ENCODE measurements around the gene NUDC. TPM values are rescaled to one million over a fixed set of nuclear protein-coding genes. Genes with fewer than 3 reads are reported as not detected.
A peak's percentile ranks its signal among the peaks of the same experiment; 100 is the strongest.

The NUDC gene
- total RNA-seq, 4 donors from 2014 or later, result 44.1 to 80.2 (median 55.9) TPM

DNA sequence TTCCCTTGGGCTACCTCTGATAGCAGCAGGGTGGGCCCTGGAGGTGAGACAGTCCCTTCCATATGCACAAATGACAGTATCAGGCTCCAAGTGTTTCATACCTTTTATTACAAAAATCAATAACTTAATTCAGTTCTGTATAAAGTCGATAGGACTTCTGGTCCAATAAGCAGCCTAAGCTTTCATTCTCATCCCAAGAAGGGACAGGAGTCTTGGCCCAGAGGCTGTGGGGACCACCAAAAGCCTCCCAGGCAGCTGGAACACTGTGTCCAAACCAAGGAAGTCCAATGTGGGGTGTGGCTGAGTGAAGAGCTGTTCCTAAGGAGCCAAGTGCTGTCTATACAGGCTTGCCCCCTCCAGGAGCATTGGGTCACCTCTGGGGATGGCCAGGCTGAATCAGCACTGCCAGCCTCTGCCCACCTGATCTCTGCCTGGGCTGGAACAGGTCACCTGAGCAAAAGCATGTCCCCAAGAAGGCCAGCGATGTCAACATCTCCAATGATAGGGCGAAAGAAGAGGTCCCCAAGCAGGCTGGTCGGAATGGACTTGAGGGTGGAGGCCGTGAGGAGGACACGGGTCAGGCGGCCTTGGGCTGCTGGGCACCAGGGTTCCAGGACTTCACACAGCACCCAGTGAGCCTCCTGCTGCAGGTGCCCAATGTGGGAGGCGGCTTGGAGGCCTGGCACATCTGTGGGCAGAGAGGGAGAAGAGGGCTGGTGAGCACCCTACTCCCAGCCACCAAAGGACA lies 10.0 kb upstream of the NUDC start:
- Histone ChIP-seq H3K4me3 (replicated peaks in 1 of 3) (no peak overlapping the region), H3K27ac (no peak overlapping the region), H3K9me3 (no peaks in the 10 kb centered on the region), H3K27me3 (no peaks in the 10 kb centered on the region), H3K36me3 (no peaks in the 10 kb centered on the region), H3K4me1 (peaks cover 7 to 11% of the 10 kb centered on the region in 2 donors)
- DNase-seq, result no peak
- TF ChIP-seq, protein P1, sequence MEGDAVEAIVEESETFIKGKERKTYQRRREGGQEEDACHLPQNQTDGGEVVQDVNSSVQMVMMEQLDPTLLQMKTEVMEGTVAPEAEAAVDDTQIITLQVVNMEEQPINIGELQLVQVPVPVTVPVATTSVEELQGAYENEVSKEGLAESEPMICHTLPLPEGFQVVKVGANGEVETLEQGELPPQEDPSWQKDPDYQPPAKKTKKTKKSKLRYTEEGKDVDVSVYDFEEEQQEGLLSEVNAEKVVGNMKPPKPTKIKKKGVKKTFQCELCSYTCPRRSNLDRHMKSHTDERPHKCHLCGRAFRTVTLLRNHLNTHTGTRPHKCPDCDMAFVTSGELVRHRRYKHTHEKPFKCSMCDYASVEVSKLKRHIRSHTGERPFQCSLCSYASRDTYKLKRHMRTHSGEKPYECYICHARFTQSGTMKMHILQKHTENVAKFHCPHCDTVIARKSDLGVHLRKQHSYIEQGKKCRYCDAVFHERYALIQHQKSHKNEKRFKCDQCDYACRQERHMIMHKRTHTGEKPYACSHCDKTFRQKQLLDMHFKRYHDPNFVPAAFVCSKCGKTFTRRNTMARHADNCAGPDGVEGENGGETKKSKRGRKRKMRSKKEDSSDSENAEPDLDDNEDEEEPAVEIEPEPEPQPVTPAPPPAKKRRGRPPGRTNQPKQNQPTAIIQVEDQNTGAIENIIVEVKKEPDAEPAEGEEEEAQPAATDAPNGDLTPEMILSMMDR (IDR thresholded peaks at IDR 0.05), result no peak
- no peak for TF ChIP-seq POLR2A (IDR thresholded peaks at IDR 0.05)
- WGBS, 2 donors, result 91% methylated on average over 8 of the region's 8 CpGs
- intact Hi-C loops (cut with DNase I), result no loop called here

DNA sequence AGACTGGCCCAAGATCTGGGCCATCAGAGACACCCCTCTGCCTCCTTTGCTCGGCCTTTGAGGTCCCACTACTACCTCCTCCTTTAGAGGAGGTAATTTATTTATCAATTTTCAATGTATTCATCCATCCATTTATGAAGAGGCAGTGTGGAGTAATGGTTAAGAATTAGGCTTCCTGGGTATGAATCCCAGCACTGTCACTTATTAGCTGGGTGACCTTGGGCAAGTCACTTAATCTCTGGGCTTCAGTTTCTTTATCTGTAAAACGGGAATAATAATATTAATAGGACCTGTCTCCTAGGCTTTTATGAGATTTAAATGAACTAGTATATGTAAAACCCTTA lies 9.4 kb upstream of the NUDC start:
- 54 to 62% methylated on average over 2 of the region's 2 CpGs for WGBS, 2 donors
- Histone ChIP-seq H3K4me3 (replicated peaks in 1 of 3) (no peak overlapping the region), H3K27ac (no peak overlapping the region), H3K4me1 (peaks cover 7 to 11% of the 10 kb centered on the region in 2 donors), H3K27me3 (no peaks in the 10 kb centered on the region), H3K9me3 (no peaks in the 10 kb centered on the region), H3K36me3 (no peaks in the 10 kb centered on the region)
- TF ChIP-seq, protein P1 (IDR thresholded peaks at IDR 0.05), result no peak
- no peak for TF ChIP-seq POLR2A (IDR thresholded peaks at IDR 0.05)
- intact Hi-C loops (cut with DNase I), result no loop called here
- no peak for DNase-seq

DNA sequence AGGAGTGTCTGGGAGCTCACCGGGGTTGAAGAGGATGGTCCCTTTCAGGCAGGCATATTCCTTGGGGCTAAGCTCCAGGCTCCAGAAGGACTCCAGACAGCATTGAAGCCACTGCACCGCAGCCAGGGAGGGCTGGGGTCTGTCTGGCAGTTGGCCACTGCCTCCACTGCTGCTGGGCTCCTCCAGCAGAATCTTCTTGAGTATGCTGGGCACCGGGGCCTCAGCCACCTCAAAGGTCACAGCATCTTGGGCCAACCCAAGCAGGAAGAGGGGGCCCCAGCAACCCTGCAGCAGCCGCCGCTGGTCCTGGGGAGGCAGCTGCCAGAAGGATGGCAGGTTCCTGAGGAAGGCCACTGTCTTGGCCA lies 8.2 kb upstream of the NUDC start:
- intact Hi-C loops (cut with DNase I), result no loop called here
- H3K4me3 ChIP-seq (replicated peaks in 1 of 3), result no peak overlapping the region
- TF ChIP-seq POLR2A (IDR thresholded peaks at IDR 0.05), result no peak
- TF ChIP-seq, protein P1 (IDR thresholded peaks at IDR 0.05), result no peak

DNA sequence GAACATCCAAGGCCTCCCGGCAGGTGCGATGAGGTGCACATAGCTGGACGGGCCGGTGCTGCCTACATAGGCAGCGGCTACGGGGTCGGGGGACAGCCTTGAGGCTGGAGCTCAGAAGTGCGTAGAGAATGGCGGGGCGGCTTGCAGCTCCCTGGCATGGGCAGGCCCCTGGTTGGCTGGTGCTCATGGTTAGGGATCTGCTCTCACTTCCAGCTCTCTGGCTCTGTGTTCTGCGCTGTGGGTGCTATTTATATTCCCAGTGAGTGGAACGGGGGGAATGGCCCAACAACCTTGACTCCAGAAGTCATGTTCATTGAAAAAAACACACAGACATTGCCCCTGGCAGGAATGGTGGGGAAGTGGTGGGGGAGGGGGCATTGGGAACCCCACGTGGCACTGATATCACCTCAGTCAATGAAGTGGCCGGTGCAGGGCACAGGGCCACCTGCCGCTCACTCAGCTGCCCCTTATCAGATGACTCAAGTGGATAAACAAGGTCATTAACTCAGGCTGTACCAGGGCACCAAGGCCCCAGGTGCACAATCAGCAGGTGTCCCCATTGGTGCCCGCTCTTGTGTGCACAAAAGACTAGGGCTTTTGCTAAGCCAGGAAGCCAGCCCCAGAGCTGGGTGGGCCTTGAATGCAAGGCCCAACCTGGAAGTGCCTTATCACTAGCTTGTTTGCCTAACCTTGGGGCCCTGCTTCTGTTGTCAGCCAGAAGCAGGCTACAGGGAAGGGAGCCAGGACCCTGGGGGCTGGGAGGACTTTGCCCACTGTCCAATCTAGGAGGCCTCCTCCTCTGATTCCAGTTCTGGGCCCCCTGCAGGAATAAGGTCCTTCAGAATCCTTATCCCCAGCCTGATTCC lies 7.6 kb upstream of the NUDC start, which contains the start of gene NR0B2:
NR0B2 (minus strand) TSS at position 222 of the 866 bp plus-strand sequence; CDS start at position 187, 35 bp downstream.
- intact Hi-C loops (cut with DNase I), result no loop called here
- Histone ChIP-seq H3K27me3 (no peaks in the 10 kb centered on the region), H3K9me3 (no peaks in the 10 kb centered on the region), H3K36me3 (no peaks in the 10 kb centered on the region), H3K4me1 (peaks cover 7 to 11% of the 10 kb centered on the region in 2 donors), H3K27ac (peak within 1 kb of the TSS; percentile 64 to 80 (median 74)), H3K4me3 (replicated peaks in 1 of 3) (no peak within 1 kb of the TSS)
- no peak for TF ChIP-seq POLR2A (IDR thresholded peaks at IDR 0.05)
- TF ChIP-seq, protein P1 (IDR thresholded peaks at IDR 0.05), result no peak
- peak; percentile 80 to 83 for DNase-seq
- 43 to 74% methylated on average over 7 to 16 of the region's 16 CpGs for WGBS, 2 donors

More for the DNA sequence above, 8.2 kb upstream of the NUDC start:
- no peaks in the 10 kb centered on the region for H3K27me3 ChIP-seq
- H3K9me3 ChIP-seq, result no peaks in the 10 kb centered on the region
- peaks cover 7 to 11% of the 10 kb centered on the region in 2 donors for H3K4me1 ChIP-seq
- peak overlapping the region; percentile 62 to 74 (median 64) for H3K27ac ChIP-seq
- H3K36me3 ChIP-seq, result no peaks in the 10 kb centered on the region
- 80% methylated on average over 1 to 3 of the region's 5 CpGs for WGBS, 2 donors
- DNase-seq, result no peak
